GM19351 (cell line): ENCODE measurements around the gene STIMATE.

Experiments
- ATAC-seq: cut with Tn5 transposase; IDR thresholded peaks from one replicate; pipeline ENCODE4 v1.9.1; 2021; ENCODE audit warnings: mild to moderate bottlenecking, moderate library complexity; ENCODE audit not compliant: unreplicated experiment

Gene STIMATE

GRCh38 chr3:52871761-52872160, 25.6 kb downstream of the STIMATE start:
- ATAC-seq: no peak

- ATAC-seq: no peak
Measured at GRCh38 chr3:52870471-52870870, 26.9 kb downstream of the STIMATE start.

GRCh38 chr3:52866427-52866826, 30.9 kb downstream of the STIMATE start:
- ATAC-seq: no peak

GRCh38 chr3:52865994-52866393, 31.4 kb downstream of the STIMATE start:
- no peak for ATAC-seq

- no peak for ATAC-seq
Measured at GRCh38 chr3:52860424-52860768, 37.0 kb downstream of the STIMATE start.

GRCh38 chr3:52859686-52860423, 37.5 kb downstream of the STIMATE start:
- no peak for ATAC-seq

GRCh38 chr3:52857864-52858263, 39.5 kb downstream of the STIMATE start:
- no peak for ATAC-seq

GRCh38 chr3:52857133-52857532, 40.2 kb downstream of the STIMATE start:
- no peak for ATAC-seq

- no peak for ATAC-seq
Measured at GRCh38 chr3:52856666-52857065, 40.7 kb downstream of the STIMATE start.

- ATAC-seq: no peak
Measured at GRCh38 chr3:52854013-52854412, 43.3 kb downstream of the STIMATE start.

- no peak for ATAC-seq
Measured at GRCh38 chr3:52852419-52852818, 44.9 kb downstream of the STIMATE start.

- ATAC-seq: no peak
Measured at GRCh38 chr3:52851348-52851747, 46.0 kb downstream of the STIMATE start.

- no peak for ATAC-seq
Measured at GRCh38 chr3:52849656-52850055, 47.7 kb downstream of the STIMATE start.

- no peak for ATAC-seq
Measured at GRCh38 chr3:52848617-52849016, 48.7 kb downstream of the STIMATE start.

- ATAC-seq: no peak
Measured at GRCh38 chr3:52847726-52848125, 49.6 kb downstream of the STIMATE start.

- no peak for ATAC-seq
Measured at GRCh38 chr3:52847241-52847640, 50.1 kb downstream of the STIMATE start.

- no peak for ATAC-seq
Measured at GRCh38 chr3:52846432-52846965, 50.8 kb downstream of the STIMATE start.

- ATAC-seq: no peak
Measured at GRCh38 chr3:52845691-52846431, 51.5 kb downstream of the STIMATE start.

GRCh38 chr3:52845157-52845556, 52.2 kb downstream of the STIMATE start:
- no peak for ATAC-seq

- no peak for ATAC-seq
Measured at GRCh38 chr3:52844290-52844975, 52.9 kb downstream of the STIMATE start.

GRCh38 chr3:52843881-52844280, 53.5 kb downstream of the STIMATE start:
- ATAC-seq: no peak
